ENCODE data around the gene NPAT. TPM values are rescaled to one million over a fixed set of nuclear protein-coding genes. Genes with fewer than 3 reads are reported as not detected.
A peak's percentile ranks its signal among the peaks of the same experiment; 100 is the strongest.

NPAT gene
- total and polyA plus RNA-seq, 10 of the 15 experiments (the other 5 are each of a cell fraction or from before 2014, with no cell fraction given) = 7.5 to 32.8 (median 20.1) TPM

DNA sequence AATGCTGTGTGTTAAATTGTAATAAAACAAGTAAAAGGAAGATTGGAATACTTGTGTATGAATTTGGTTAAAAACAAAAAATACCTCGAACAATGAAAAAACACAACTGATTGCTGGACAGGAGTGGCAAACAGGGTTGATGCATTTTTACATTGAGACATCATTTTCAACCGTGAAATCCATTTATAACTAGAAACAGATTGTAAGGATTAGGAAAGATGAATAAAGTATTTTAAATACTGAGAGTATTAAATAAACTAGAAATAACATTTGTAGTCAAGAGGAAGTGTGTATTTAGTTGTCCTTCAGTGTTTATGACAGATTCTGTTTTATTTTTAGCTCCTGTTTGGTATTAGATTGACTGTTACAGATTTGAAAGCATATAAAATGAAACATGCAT is 5.8 kb upstream of the NPAT start:
- Histone ChIP-seq H4K20me1 (ENCODE audit: control insufficient read depth, insufficient read depth) (no peaks in the 10 kb centered on the region), H3K9me3 (replicated peaks; ENCODE audit: control insufficient read depth, insufficient read depth, low read length) (no peaks in the 10 kb centered on the region), H3K79me2 (ENCODE audit: control insufficient read depth, insufficient read depth, low read length) (peaks cover 44% of the 10 kb centered on the region), H3K4me3 (no peak overlapping the region), H3K36me3 (ENCODE audit: control insufficient read depth in 2 of 2, insufficient read depth in 2 of 2, low read length in 1 of 2) (peaks cover 0 to 9% of the 10 kb centered on the region in 2 experiments; a peak in 2 of 4 replicates), H3K9ac (ENCODE audit: control insufficient read depth, insufficient read depth, low read length) (no peak overlapping the region), H3K27me3 (replicated peaks in 1 of 2; ENCODE audit: control insufficient read depth in 2 of 2, insufficient read depth in 2 of 2, low read length in 1 of 2) (no peaks in the 10 kb centered on the region), H3K4me1 (ENCODE audit: control insufficient read depth, insufficient read depth, low read length) (peaks cover 21% of the 10 kb centered on the region), H3K27ac (ENCODE audit: control insufficient read depth, insufficient read depth) (peak overlapping the region; percentile 63), H2AFZ (ENCODE audit: control insufficient read depth, low read depth, low read length) (no peak overlapping the region), H3K4me2 (ENCODE audit: control insufficient read depth, insufficient read depth) (peak overlapping the region; percentile 74)
- 20% methylated on average over 2 of the region's 2 CpGs for WGBS (ENCODE audit: insufficient coverage, insufficient replicate concordance, low lambda C conversion rate, missing lambda C conversion rate)
- FAIRE-seq (no peak), DNase-seq (ENCODE audit: low read depth, low spot score) (no peak), ATAC-seq (no peak)
- peak; percentile 41; the same call in 1 of the 2 replicates for TF ChIP-seq NFIC (IDR thresholded peaks at IDR 0.05; ENCODE audit: low read depth, low read length)
- peak; percentile 75 for TF ChIP-seq MEF2A (IDR thresholded peaks at IDR 0.05; ENCODE audit: insufficient read depth, low read depth, low read length)
- TF ChIP-seq JUNB (IDR thresholded peaks at IDR 0.05) = peak; percentile 38; the same call in 1 of the 2 replicates
- no peak for TF ChIP-seq SP1 (IDR thresholded peaks at IDR 0.05; ENCODE audit: low read depth, low read length)
- CTCF ChIA-PET = interaction anchor here (0.8 to 1.3 kb wide), 2 partner anchors 9 to 548 kb away, joined by 5 read pairs; no protein-coding TSS in a partner anchor
- RAD21 ChIA-PET (ENCODE audit: unreplicated experiment) = interaction anchor here (1.3 to 1.4 kb wide), 3 partner anchors 9 to 15 kb away, joined by 4 to 6 read pairs (median 4); no protein-coding TSS in a partner anchor
- BruUV-seq (replicated peaks) = no TSS peak
- intact Hi-C loops (cut with micrococcal nuclease; ENCODE audit: unreplicated experiment) = loop anchor here (10.0 kb wide), 2 partner anchors 237 to 267 kb away; partner anchors contain the start of genes C11orf65 and POGLUT3
- in situ Hi-C loops (cut with MboI) = no loop called here
- POLR2A ChIA-PET = interaction anchor here (0.8 kb wide), 1 partner anchor 9 kb away, joined by 3 read pairs; no protein-coding TSS in a partner anchor
- SMC1A ChIA-PET (ENCODE audit: uncharacterized antibody, unreplicated experiment) = interaction anchor here (0.9 to 1.5 kb wide), 8 partner anchors 9 to 421 kb away, joined by 3 to 8 read pairs (median 4); no protein-coding TSS in a partner anchor

DNA sequence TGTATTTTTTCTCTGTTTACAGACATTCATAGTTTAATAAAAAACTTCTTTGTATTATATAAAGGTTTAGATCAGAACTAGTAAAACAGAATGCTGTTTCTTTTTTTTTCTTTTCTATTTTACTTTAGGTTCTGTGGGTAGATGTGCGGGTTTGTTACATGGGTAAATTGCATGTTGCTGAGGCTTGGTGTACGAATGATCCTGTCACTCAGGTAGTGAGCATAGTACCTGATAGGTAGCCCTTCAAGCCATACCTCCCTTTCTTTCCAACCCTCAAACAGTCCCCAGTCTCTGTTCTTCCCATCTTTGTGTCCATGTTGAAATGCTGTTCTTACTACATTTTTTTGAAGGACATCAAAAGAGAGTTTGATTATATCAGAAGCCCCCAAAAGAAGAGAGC is 3.6 kb upstream of the NPAT start:
- H3K9ac ChIP-seq (ENCODE audit: control insufficient read depth, insufficient read depth, low read length) = no peak overlapping the region; the same call in 1 of the 2 replicates
- peak overlapping the region; percentile 7; the same call in 1 of the 2 replicates for H3K4me3 ChIP-seq
- intact Hi-C loops (cut with micrococcal nuclease; ENCODE audit: unreplicated experiment) = loop anchor here (10.0 kb wide), 2 partner anchors 239 to 269 kb away; partner anchors contain the start of genes C11orf65 and POGLUT3
- WGBS (ENCODE audit: insufficient coverage, insufficient replicate concordance, low lambda C conversion rate, missing lambda C conversion rate) = 100% methylated on average over 2 of the region's 2 CpGs
- H3K36me3 ChIP-seq (ENCODE audit: control insufficient read depth in 2 of 2, insufficient read depth in 2 of 2, low read length in 1 of 2) = no peaks in the 10 kb centered on the region; a peak in 1 of 4 replicates
- no TSS peak for BruUV-seq (replicated peaks)
- POLR2A ChIA-PET = interaction anchor here (0.6 to 4.1 kb wide), 5 partner anchors 10 to 333 kb away, joined by 3 to 43 read pairs (median 3); no protein-coding TSS in a partner anchor
- in situ Hi-C loops (cut with MboI) = no loop called here
- peaks cover 21% of the 10 kb centered on the region for H3K4me1 ChIP-seq (ENCODE audit: control insufficient read depth, insufficient read depth, low read length)
- ATAC-seq (no peak), FAIRE-seq (no peak), DNase-seq (ENCODE audit: low read depth, low spot score) (no peak)
- no peaks in the 10 kb centered on the region for H3K9me3 ChIP-seq (replicated peaks; ENCODE audit: control insufficient read depth, insufficient read depth, low read length)
- peak overlapping the region; percentile 98 for H3K4me2 ChIP-seq (ENCODE audit: control insufficient read depth, insufficient read depth)
- no peaks in the 10 kb centered on the region for H4K20me1 ChIP-seq (ENCODE audit: control insufficient read depth, insufficient read depth)
- no peaks in the 10 kb centered on the region for H3K27me3 ChIP-seq (replicated peaks in 1 of 2; ENCODE audit: control insufficient read depth in 2 of 2, insufficient read depth in 2 of 2, low read length in 1 of 2)
- CTCF ChIA-PET = interaction anchor here (0.5 to 2.7 kb wide), 4 partner anchors 11 to 375 kb away, joined by 3 to 17 read pairs (median 4); no protein-coding TSS in a partner anchor
- peak overlapping the region; percentile 99 for H3K27ac ChIP-seq (ENCODE audit: control insufficient read depth, insufficient read depth)
- no peak for TF ChIP-seq BMI1 (IDR thresholded peaks at IDR 0.05; ENCODE audit: borderline replicate concordance)
- no peak for TF ChIP-seq ZNF622 (IDR thresholded peaks at IDR 0.05)
- TF ChIP-seq, protein P1, sequence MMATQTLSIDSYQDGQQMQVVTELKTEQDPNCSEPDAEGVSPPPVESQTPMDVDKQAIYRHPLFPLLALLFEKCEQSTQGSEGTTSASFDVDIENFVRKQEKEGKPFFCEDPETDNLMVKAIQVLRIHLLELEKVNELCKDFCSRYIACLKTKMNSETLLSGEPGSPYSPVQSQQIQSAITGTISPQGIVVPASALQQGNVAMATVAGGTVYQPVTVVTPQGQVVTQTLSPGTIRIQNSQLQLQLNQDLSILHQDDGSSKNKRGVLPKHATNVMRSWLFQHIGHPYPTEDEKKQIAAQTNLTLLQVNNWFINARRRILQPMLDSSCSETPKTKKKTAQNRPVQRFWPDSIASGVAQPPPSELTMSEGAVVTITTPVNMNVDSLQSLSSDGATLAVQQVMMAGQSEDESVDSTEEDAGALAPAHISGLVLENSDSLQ (IDR thresholded peaks at IDR 0.05) = peak; percentile 63
- no peak for TF ChIP-seq RUNX3 (IDR thresholded peaks at IDR 0.05; ENCODE audit: low read length)
- no peak for TF ChIP-seq NFYA (IDR thresholded peaks at IDR 0.05; ENCODE audit: borderline replicate concordance, low read depth, low read length)
- RAD21 ChIA-PET (ENCODE audit: unreplicated experiment) = interaction anchor here (1.0 to 7.0 kb wide), 3 partner anchors 10 to 439 kb away, joined by 3 to 82 read pairs (median 4); partner anchors contain the start of genes CUL5 and DDX10
- no peak overlapping the region for H2AFZ ChIP-seq (ENCODE audit: control insufficient read depth, low read depth, low read length)
- SMC1A ChIA-PET (ENCODE audit: uncharacterized antibody, unreplicated experiment) = interaction anchor here (0.6 to 7.9 kb wide), 9 partner anchors 10 to 421 kb away, joined by 3 to 112 read pairs (median 4); no protein-coding TSS in a partner anchor
- H3K79me2 ChIP-seq (ENCODE audit: control insufficient read depth, insufficient read depth, low read length) = peaks cover 62% of the 10 kb centered on the region
